ENCODE results near the gene PELI2. TPM values are rescaled to one million over a fixed set of nuclear protein-coding genes. Genes with fewer than 3 reads are reported as not detected.

Gene PELI2
- total RNA-seq, 1 donor from 2014 or later, result 36.7 TPM

- FAIRE-seq, result no peak
Observed at GRCh38 chr14:56284641-56285040, 166.4 kb downstream of the PELI2 start.

GRCh38 chr14:56289155-56289554, 170.9 kb downstream of the PELI2 start:
- no peak for FAIRE-seq
- DNase-seq (ENCODE audit: low spot score in 2 of 2), result no peak

More at GRCh38 chr14:56284641-56285040, 166.4 kb downstream of the PELI2 start:
- DNase-seq (ENCODE audit: low spot score in 2 of 2), result no peak

GRCh38 chr14:56290195-56290594, 172.0 kb downstream of the PELI2 start:
- DNase-seq (ENCODE audit: low spot score in 2 of 2), result no peak
- FAIRE-seq, result no peak

GRCh38 chr14:56292970-56293369, 174.8 kb downstream of the PELI2 start:
- DNase-seq (ENCODE audit: low spot score in 2 of 2), result no peak
- FAIRE-seq, result no peak

- FAIRE-seq, result no peak
- no peak for DNase-seq (ENCODE audit: low spot score in 2 of 2)
Observed at GRCh38 chr14:56293506-56293905, 175.3 kb downstream of the PELI2 start.

GRCh38 chr14:56294128-56294527, 175.9 kb downstream of the PELI2 start:
- no peak for DNase-seq (ENCODE audit: low spot score in 2 of 2)
- no peak for FAIRE-seq

- DNase-seq (ENCODE audit: low spot score in 2 of 2), result no peak
- no peak for FAIRE-seq
Observed at GRCh38 chr14:56295743-56296142, 177.5 kb downstream of the PELI2 start.

GRCh38 chr14:56297449-56297848, 179.2 kb downstream of the PELI2 start:
- no peak for FAIRE-seq
- no peak for DNase-seq (ENCODE audit: low spot score in 2 of 2)

GRCh38 chr14:56299306-56299984, 181.2 kb downstream of the PELI2 start:
- DNase-seq (ENCODE audit: low spot score in 2 of 2), result no peak
- no peak for FAIRE-seq

GRCh38 chr14:56300495-56300894, 182.3 kb downstream of the PELI2 start:
- FAIRE-seq, result no peak

GRCh38 chr14:56304456-56304855, 186.2 kb downstream of the PELI2 start:
- DNase-seq (ENCODE audit: low spot score in 2 of 2) (no peak), FAIRE-seq (no peak)

More at GRCh38 chr14:56300495-56300894, 182.3 kb downstream of the PELI2 start:
- no peak for DNase-seq (ENCODE audit: low spot score in 2 of 2)

GRCh38 chr14:56309198-56309597, 191.0 kb downstream of the PELI2 start:
- DNase-seq (ENCODE audit: low spot score in 2 of 2) (no peak), FAIRE-seq (no peak)

GRCh38 chr14:56310643-56311042, 192.4 kb downstream of the PELI2 start:
- DNase-seq (ENCODE audit: low spot score in 2 of 2), result peak in 1 of 2 donors; percentile 4
- FAIRE-seq, result no peak

GRCh38 chr14:56313789-56314188, 195.6 kb downstream of the PELI2 start:
- DNase-seq (ENCODE audit: low spot score in 2 of 2) (no peak), FAIRE-seq (no peak)

GRCh38 chr14:56318393-56319115, 200.3 kb downstream of the PELI2 start:
- FAIRE-seq (no peak), DNase-seq (ENCODE audit: low spot score in 2 of 2) (no peak)

- FAIRE-seq (no peak), DNase-seq (ENCODE audit: low spot score in 2 of 2) (no peak)
Observed at GRCh38 chr14:56321861-56322260, 203.7 kb downstream of the PELI2 start.

- no peak for FAIRE-seq
- no peak for DNase-seq (ENCODE audit: low spot score in 2 of 2)
Observed at GRCh38 chr14:56322531-56322930, 204.3 kb downstream of the PELI2 start.

GRCh38 chr14:56324454-56324853, 206.2 kb downstream of the PELI2 start:
- FAIRE-seq, result no peak
- no peak for DNase-seq (ENCODE audit: low spot score in 2 of 2)

- FAIRE-seq (no peak), DNase-seq (ENCODE audit: low spot score in 2 of 2) (no peak)
Observed at GRCh38 chr14:56324856-56325699, 206.9 kb downstream of the PELI2 start.

- DNase-seq (ENCODE audit: low spot score in 2 of 2) (no peak), FAIRE-seq (no peak)
Observed at GRCh38 chr14:56328021-56328420, 209.8 kb downstream of the PELI2 start.

- FAIRE-seq (no peak), DNase-seq (ENCODE audit: low spot score in 2 of 2) (no peak)
Observed at GRCh38 chr14:56331592-56332216, 213.5 kb downstream of the PELI2 start.

Data from frontal cortex (tissue), 4 donors.